GM18909 (cell line): Measurements from ENCODE around the gene SPACA4.

Source experiments
- ATAC-seq: cut with Tn5 transposase; IDR thresholded peaks from one replicate; pipeline ENCODE4 v1.9.1; 2021; ENCODE audit warnings: mild to moderate bottlenecking; ENCODE audit not compliant: unreplicated experiment, poor library complexity

SPACA4 gene

DNA sequence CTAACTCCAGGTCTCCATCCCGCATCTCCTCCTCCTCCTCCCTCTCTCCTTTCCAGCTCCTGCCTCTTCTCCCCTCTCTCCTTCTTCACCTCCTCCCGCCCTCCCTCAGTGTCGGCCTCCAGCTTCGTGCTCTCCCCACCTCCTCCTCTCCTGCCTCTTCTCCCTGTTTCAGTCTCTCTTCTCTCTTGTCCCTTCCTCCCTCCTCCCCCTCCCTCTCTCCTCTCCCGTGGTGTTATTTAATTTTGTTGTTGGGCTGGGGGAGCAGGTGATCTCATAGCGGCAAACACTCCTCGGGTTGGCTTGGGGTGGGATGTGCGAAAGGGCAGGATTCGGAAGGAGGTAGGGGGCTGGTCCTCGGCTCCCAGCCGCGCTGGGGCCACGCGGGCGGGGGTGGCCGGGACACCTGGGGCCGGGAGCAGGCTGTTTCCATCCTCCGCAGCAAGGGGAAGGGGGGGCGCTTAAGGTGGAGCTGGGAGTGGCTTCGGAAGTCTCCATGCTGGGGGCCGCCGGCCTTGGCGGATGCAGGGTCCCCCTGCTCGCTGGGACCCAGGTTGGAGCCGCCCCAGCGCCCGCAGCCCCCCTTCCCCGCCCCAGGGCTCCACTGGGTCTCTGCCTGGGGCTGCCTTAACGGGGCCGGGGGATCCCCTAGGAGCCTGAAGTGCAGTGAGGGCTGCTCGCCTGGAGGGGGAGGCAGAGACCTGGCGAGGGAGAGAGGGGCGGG, 39.6 kb downstream of the SPACA4 start, which contains the start of gene CA11:
CA11 (minus strand) TSS at position 187 of the 721 bp plus-strand sequence. CDS start 555 bp downstream, outside the sequence.
- ATAC-seq, result peak; percentile 80

DNA sequence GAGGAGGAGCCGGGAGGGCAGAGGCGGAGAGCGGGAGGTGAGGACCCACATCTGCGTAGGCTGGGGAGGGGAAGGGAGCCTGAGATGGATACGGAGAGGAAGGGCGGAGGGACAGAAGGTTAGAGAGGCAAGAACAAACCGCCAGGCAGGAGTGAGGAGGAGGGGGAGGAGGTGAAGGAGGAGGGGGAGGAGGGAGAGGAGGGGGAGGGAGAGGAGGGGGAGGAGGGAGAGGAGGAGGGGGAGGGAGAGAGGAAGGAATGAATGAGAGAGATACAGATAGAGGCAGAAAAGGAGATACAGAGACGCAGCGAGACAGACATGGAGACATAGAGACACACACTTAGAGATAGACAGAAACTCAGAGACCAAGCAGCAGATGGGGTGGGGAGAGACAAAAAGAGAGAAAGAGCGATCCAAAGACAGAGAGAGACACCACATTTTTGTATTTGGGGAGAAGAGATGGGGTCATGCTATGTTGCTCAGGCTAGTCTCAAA, 40.2 kb downstream of the SPACA4 start:
- ATAC-seq, result no peak

DNA sequence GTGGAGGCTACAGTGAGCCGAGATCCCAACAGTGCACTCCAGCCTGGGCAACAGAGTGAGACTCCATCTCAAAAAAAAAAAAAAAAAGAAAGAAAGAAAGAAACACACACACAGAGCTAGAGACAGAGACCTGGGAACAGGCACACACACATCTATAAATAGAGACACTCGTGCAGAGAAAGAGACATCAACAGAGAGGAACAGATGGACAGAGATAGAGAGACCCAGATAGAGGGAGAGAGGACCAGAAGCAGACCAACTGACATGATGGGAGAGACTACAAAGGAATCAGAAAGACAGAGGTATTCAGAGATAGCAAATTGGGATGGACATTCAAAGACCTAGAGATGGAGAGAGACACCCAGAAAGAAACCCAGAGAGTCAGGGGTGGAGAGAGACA, 41.6 kb downstream of the SPACA4 start:
- ATAC-seq, result no peak

DNA sequence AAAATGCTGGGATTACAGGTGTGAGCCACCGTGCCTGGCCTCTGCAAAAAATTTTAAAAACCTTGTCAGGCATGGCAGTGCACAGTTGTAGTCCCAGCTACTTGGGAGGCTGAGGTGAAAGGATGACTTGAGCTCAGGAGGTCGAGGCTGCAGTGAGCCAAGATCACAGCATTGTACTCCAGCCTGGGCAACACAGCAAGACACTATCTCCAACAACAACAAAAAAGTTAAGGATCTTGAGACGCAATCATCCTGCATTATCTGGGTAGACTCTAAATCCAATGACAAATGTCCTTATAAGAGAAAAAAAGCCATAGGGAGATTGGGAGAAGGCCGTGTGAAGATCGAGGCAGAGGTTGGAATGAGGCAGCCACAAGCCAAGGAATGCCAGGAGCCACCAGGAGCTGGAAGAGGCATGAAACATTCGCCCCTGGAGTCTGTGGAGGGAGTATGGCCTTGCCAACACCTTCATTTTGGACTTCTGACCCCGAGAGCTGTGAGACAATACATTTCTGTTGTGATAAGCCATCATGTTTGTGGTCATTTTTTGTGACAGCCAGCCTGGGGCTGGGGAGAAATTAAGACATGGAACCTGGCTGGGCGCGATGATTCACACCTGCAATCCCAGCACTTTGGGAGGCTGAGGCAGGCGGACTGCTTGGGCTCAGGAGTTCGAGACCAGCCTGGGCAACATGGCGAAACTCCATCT, 44.6 kb downstream of the SPACA4 start:
- ATAC-seq, result no peak

DNA sequence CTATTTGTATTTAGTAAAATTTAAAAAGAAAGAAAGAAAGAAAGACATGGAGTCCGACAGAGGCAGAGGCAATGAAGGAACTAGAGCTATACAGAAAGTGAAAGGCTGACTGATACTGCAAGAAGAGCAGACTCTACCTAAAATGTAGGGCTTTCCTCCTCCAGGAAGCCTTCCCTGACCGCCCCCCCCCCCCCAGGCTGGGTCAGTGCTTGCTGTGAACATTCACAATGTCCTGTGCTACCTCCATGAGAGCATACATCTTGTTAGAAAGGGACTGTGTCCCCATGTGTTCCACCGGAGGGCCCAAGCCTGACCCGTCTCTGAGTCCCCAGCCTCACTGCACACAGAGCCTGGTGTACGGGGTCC, 45.1 kb downstream of the SPACA4 start:
- no peak for ATAC-seq

DNA sequence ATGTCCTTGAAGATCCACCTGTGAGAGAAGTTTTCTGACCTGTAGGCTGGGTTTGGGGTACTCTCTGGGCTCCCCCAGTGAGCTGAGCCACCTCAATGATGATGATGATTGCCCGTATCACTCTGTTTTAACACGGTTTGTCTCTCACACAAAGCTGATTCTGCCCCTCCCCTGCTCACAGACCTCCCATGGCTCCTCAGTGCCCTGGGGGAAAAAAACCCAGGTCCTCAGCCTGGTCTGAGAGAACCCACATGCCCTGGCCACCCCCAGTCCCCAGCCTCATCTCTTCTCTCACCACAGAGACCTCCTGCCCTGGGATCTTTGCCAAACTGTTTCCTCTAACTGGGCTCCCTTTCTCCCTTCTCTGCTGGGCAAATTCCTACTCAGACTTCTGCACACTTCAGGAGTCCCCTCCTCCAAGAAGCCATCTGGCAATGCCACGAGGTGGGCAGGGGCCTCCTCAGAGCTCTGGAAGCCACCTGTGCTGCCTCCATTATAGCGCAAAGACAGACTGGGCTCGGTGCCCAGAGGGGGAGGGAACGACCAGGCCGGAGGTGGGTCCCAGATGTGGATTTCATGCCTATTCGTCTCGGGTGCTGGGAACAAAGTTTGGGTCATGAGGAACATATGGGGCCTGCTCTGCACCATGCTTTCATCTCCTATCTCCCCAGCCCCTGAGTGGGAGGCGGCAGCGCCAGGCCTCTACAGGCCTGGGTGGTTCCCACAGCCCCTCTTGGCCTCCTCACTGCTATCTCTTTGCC, 47.9 kb downstream of the SPACA4 start:
- ATAC-seq, result no peak

DNA sequence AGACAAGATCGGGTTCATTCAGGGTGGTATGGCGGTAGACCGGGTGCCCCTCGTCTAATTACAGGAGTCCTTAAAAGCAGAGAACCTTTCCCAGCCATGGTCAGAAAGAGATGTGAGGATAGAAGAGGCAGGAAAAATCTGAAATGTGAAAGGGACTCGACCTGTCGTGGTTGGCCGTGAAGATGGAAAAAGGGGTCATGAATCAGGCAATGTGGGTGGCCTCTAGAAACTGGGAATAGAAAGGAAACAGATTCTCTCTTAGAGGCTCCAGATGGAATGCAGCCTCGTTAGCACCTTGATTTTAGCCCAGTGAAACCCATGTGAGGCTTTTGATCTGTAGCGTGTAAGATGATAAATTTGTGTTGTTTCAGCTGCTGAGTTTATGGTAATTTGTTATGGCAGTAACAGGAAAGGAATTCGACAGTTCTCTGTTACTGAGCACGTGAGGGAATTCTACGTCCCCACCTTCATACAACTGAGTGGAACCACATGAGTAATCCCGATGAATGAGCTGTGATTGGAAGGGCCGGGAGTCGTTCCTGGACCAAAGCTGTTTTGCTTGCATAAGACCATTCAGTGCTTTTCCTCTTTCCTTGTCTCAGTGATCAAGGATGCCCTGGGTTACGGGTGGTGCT, 50.4 kb downstream of the SPACA4 start:
- no peak for ATAC-seq
